MCF 10A (cell line): ENCODE results near the gene KHSRP. TPM values are rescaled to one million over a fixed set of nuclear protein-coding genes. Genes with fewer than 3 reads are reported as not detected.

ENCODE experiments used
- BruUV-seq: library from RNA; stranded (reverse); fragments of 400-500 nt; replicated peaks from 2 replicates; lab custom pipeline; 2021; lab: Mats Ljungman, UMichigan
- CTCF ChIA-PET: fragments of 300-600 bp; sonication (Branson Sonifier 250); formaldehyde crosslinking; extraction: SDS; loops from one replicate; lab custom pipeline; 2021; ENCODE audit warnings: antibody characterized with exemption, inconsistent platforms; lab: Yijun Ruan, JAX
- POLR2A ChIA-PET: fragments of 300-600, 350-650 bp; sonication (Branson Sonifier 250); formaldehyde crosslinking; extraction: SDS; loops from one replicate; lab custom pipeline; 2020; ENCODE audit warnings: antibody characterized with exemption, inconsistent platforms; lab: Yijun Ruan, JAX
- DNase-seq: peaks from one replicate; pipeline ENCODE4 v3.0.0-alpha.2; 2018; ENCODE audit not compliant: unreplicated experiment
- H3K27ac Mint-ChIP-seq: one replicate; pipeline ENCODE4 v1.8.0; 2022; ENCODE audit warnings: mild to moderate bottlenecking, low read depth, mixed read lengths; ENCODE audit not compliant: unreplicated experiment
- H3K27me3 Mint-ChIP-seq: one replicate; pipeline ENCODE4 v1.8.0; 2022; ENCODE audit warnings: mixed read lengths; ENCODE audit not compliant: insufficient read depth, unreplicated experiment
- H3K36me3 Mint-ChIP-seq: one replicate; pipeline ENCODE4 v1.8.0; 2022; ENCODE audit warnings: mild to moderate bottlenecking, moderate library complexity, mixed read lengths; ENCODE audit not compliant: insufficient read depth, unreplicated experiment
- H3K4me1 Mint-ChIP-seq: one replicate; pipeline ENCODE4 v1.8.0; 2022; ENCODE audit warnings: mixed read lengths; ENCODE audit not compliant: insufficient read depth, unreplicated experiment
- H3K4me3 Mint-ChIP-seq: one replicate; pipeline ENCODE4 v1.8.0; 2022; ENCODE audit warnings: mild to moderate bottlenecking, moderate library complexity, mixed read lengths; ENCODE audit not compliant: unreplicated experiment
- H3K9me3 Mint-ChIP-seq: one replicate; pipeline ENCODE4 v1.8.0; 2022; ENCODE audit warnings: mixed read lengths; ENCODE audit not compliant: unreplicated experiment
- CTCF ChIP-seq: fragments of 200-600 bp; IDR thresholded peaks from one replicate; pipeline ENCODE4 v1.8.0; 2022; ENCODE audit warnings: antibody characterized with exemption, mild to moderate bottlenecking; ENCODE audit not compliant: unreplicated experiment
- intact Hi-C: fragments of 100-400 bp; cut with micrococcal nuclease; formaldehyde crosslinking; loops from 2 replicates; pipeline ENCODE4 v1.14.1; 2022
- total RNA-seq: library from RNA; stranded (reverse); gene quantifications from 2 replicates; pipeline ENCODE4 v1.2.3, GENCODE V29; 2022

Gene KHSRP
- total RNA-seq, 1 experiment from 2014 or later = 278 TPM

DNA sequence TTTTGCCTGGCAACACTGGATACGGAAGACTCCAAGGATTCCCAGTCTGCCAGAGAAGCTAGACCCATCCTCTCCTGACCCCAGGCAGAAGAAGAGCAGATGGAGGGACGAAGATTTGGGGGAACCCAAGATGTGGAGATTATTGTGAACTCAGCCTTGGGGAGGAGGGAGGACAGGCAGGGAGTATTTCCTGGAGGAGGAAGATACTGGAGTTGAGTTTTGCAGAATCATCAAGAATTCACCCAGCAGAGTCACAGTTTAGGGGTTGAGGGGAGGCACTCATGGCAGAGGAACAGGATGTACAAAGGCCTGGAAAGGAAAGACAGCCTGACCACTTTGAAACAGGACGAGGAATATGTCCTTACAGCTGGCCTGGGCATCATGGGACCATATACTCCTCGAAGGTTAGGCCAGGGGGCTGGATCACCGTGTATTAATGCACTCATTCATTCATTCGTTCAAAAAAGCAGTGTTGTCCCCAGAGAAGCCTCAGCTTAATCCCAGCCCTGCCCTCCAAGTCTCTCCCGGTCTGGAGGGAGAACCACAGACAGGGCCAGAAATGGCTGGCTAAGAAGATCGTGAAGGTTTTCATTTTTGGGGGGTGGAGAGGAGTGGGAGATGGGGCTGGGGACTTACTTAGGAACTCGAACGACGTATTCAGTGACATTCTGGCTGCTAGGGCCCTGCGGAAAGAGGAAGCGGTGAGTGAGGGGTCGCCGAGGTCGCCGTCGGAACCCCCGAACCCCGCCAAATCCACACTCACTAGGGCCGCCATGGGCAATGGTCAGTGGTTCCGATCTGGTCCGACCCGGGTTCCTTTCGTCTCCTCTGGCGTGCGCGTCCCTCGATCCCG is 32.2 kb downstream of the KHSRP start:
- Mint-ChIP-seq H3K9me3 (no peaks in the 10 kb centered on the region), H3K27me3 (no peaks in the 10 kb centered on the region), H3K4me1 (peaks cover 18% of the 10 kb centered on the region), H3K4me3 (peak overlapping the region; percentile 89), H3K36me3 (peaks cover 41% of the 10 kb centered on the region), H3K27ac (peak overlapping the region; percentile 95)
- CTCF ChIA-PET = interaction anchor here (0.6 kb wide), 1 partner anchor 227 kb away, joined by 3 read pairs; no protein-coding TSS in a partner anchor
- TF ChIP-seq CTCF = no peak
- BruUV-seq = TSS peak; percentile 66
- POLR2A ChIA-PET = interaction anchor here (0.5 to 2.2 kb wide), 12 partner anchors 9 to 488 kb away, joined by 3 to 13 read pairs (median 4); partner anchors contain the start of genes ALKBH7, CLPP, KHSRP and TNFSF9
- DNase-seq = no peak
- intact Hi-C loops = no loop called here

DNA sequence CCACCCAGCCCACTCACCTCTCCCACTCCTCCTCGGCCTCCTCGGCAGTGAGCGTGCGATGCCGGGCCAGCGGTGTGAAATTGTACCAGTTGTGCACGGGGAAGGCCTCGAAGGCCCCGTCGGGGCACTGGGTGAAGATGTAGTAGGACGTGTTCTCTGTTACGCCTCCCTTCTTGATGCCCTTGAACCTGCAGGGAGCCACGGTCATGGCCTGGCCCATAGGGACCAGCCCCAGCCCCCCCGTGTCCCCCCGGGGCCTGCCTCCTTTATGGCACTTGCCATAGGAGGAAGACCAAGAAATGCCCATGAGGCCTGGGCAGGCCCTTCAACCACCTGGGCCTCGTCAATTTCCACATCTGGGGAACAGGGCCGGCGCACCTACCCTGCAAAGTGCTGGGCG is 37.2 kb downstream of the KHSRP start:
- Mint-ChIP-seq H3K27ac (no peak overlapping the region), H3K4me3 (no peak overlapping the region), H3K27me3 (no peaks in the 10 kb centered on the region), H3K36me3 (peaks cover 85% of the 10 kb centered on the region), H3K4me1 (peaks cover 11% of the 10 kb centered on the region), H3K9me3 (no peaks in the 10 kb centered on the region)
- intact Hi-C loops = no loop called here
- DNase-seq = no peak
- no TSS peak for BruUV-seq
- ChIA-PET POLR2A (no interaction called here), CTCF (no interaction called here)
- TF ChIP-seq CTCF = no peak

DNA sequence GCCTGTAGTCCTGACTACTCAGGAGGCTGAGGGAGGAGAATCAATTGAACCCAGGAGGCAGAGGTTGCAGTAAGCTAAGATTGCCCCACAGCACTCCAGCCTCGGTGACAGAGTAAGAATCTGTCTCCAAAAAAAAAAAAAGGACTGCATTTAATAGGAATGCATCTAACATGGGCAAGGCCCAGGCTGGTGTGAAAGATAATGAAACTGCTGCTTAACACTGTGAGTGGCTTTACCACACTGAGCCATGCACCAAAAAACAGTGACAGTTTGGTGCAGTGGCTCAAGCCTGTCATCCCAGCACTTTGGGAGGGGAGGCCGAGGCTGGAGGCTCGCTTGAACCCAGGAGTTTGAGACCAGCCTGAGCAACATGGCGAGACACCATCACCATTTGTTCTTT is 40.2 kb downstream of the KHSRP start:
- intact Hi-C loops = no loop called here
- ChIA-PET CTCF (interaction anchor here (0.6 to 0.7 kb wide), 2 partner anchors 53 to 268 kb away, joined by 3 read pairs; no protein-coding TSS in a partner anchor), POLR2A (no interaction called here)
- DNase-seq = no peak
- Mint-ChIP-seq H3K4me1 (no peaks in the 10 kb centered on the region), H3K27ac (no peak overlapping the region), H3K27me3 (no peaks in the 10 kb centered on the region), H3K36me3 (peaks cover 80% of the 10 kb centered on the region), H3K9me3 (no peaks in the 10 kb centered on the region), H3K4me3 (no peak overlapping the region)
- no TSS peak for BruUV-seq
- no peak for TF ChIP-seq CTCF

DNA sequence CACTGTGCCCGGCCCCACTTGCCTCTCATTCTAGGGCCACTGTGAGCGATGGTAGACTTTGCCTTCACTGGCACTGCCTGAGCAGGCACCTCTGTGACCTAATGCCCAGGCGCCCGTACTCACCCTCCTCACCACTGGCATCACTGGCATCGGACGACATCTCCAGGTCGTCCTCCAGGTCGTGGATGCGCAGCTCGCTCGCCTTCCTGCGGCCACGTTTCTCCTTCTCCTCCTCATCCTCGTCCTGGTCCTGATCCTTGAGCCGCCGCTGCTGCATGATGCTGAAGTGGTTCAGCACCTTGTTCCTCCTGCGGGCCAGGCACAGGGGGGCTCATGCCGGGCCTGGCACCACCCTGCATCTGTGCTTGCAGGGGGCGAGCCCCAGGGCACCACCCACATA is 41.4 kb downstream of the KHSRP start:
- BruUV-seq = no TSS peak
- H3K4me1 Mint-ChIP-seq = no peaks in the 10 kb centered on the region
- H3K27ac Mint-ChIP-seq = no peak overlapping the region
- H3K9me3 Mint-ChIP-seq = no peaks in the 10 kb centered on the region
- intact Hi-C loops = no loop called here
- POLR2A ChIA-PET = interaction anchor here (1.3 kb wide), 1 partner anchor 9 kb away, joined by 3 read pairs; no protein-coding TSS in a partner anchor
- no peak overlapping the region for H3K4me3 Mint-ChIP-seq
- CTCF ChIA-PET = no interaction called here
- no peak for DNase-seq
- H3K27me3 Mint-ChIP-seq = no peaks in the 10 kb centered on the region
- H3K36me3 Mint-ChIP-seq = peaks cover 82% of the 10 kb centered on the region
- TF ChIP-seq CTCF = no peak
